Prostate gland (tissue), 2 donors: Measurements from ENCODE around the gene PRKG1.

ENCODE experiments used
- CTCF ChIP-seq, 4 experiments: fragments of 200-600 bp in 2 of 4; fragments of 450-650 bp in 2 of 4; sonication (generic) in 2 of 4; IDR thresholded peaks; 1 replicate in 3 of 4; 2 replicates in 1 of 4; pipeline ENCODE4 v1.5.1; 2016 to 2019; ENCODE audit warnings: antibody characterized with exemption in 4 of 4, mild to moderate bottlenecking in 2 of 4, moderate library complexity in 2 of 4
- POLR2AphosphoS5 ChIP-seq: sonication (generic); formaldehyde crosslinking; IDR thresholded peaks from one replicate; pipeline ENCODE4 v1.6.1; 2017; ENCODE audit warnings: antibody characterized with exemption

- TF ChIP-seq CTCF (IDR thresholded peaks at IDR 0.05) = no peak
- TF ChIP-seq POLR2AphosphoS5 = no peak
These were observed 973.8 kb downstream of the PRKG1 start for GRCh38 chr10:52048051-52048450.
